OCI-LY1 (cell line): Measurements from ENCODE around the gene NDUFS4.

Experiments
- H2AFZ ChIP-seq: fragments of 200-600 bp; sonication (generic), shearing (Covaris generic); 2 replicates; pipeline ENCODE4 v1.6.0; 2014; ENCODE audit warnings: antibody characterized with exemption, mild to moderate bottlenecking, low read length
- H3F3A ChIP-seq: fragments of 200-600 bp; sonication (generic), shearing (Covaris generic); 2 replicates; pipeline ENCODE4 v1.6.0; 2014; ENCODE audit warnings: mild to moderate bottlenecking, antibody characterized with exemption, low read length, moderate library complexity; ENCODE audit not compliant: insufficient read depth
- H3K27ac ChIP-seq: fragments of 200-600 bp; sonication (generic); 2 replicates; pipeline ENCODE4 v1.5.1; 2014; ENCODE audit warnings: low read length, mixed run types, mild to moderate bottlenecking, low read depth; ENCODE audit not compliant: poor library complexity, severe bottlenecking
- H3K27me3 ChIP-seq: fragments of 200-600 bp; sonication (generic); 2 replicates; pipeline ENCODE4 v1.6.0; 2014; ENCODE audit warnings: antibody characterized with exemption, mild to moderate bottlenecking, low read length, moderate library complexity; ENCODE audit not compliant: insufficient read depth
- H3K36me3 ChIP-seq: fragments of 200-600 bp; sonication (generic); 2 replicates; pipeline ENCODE4 v1.6.1; 2014; ENCODE audit warnings: mild to moderate bottlenecking, antibody characterized with exemption, low read length, moderate library complexity, mixed read lengths; ENCODE audit not compliant: insufficient read depth
- H3K4me1 ChIP-seq: fragments of 200-600 bp; sonication (generic); 2 replicates; pipeline ENCODE4 v1.5.1; 2014; ENCODE audit warnings: mild to moderate bottlenecking, low read length, moderate library complexity; ENCODE audit not compliant: insufficient read depth, severe bottlenecking
- H3K4me2 ChIP-seq: fragments of 200-600 bp; sonication (generic), shearing (Covaris generic); 2 replicates; pipeline ENCODE4 v1.6.1; 2014; ENCODE audit warnings: low read length
- H3K4me3 ChIP-seq: fragments of 200-600 bp; sonication (generic); 2 replicates; pipeline ENCODE4 v1.5.1; 2014; ENCODE audit warnings: low read length, low read depth, mild to moderate bottlenecking, mixed read lengths; ENCODE audit not compliant: poor library complexity, severe bottlenecking
- H3K79me2 ChIP-seq: fragments of 200-600 bp; shearing (Covaris generic); 2 replicates; pipeline ENCODE4 v1.6.1; 2016; ENCODE audit warnings: mixed run types, low read length, mixed read lengths; ENCODE audit not compliant: insufficient read depth
- H3K9ac ChIP-seq: fragments of 200-600 bp; sonication (generic), shearing (Covaris generic); 2 replicates; pipeline ENCODE4 v1.6.1; 2014; ENCODE audit warnings: mild to moderate bottlenecking, low read length, mixed read lengths
- H3K9me2 ChIP-seq: fragments of 200-600 bp; sonication (generic), shearing (Covaris generic); 2 replicates; pipeline ENCODE4 v1.6.1; 2014; ENCODE audit warnings: low read depth, mild to moderate bottlenecking, low read length, mixed read lengths
- H3K9me3 ChIP-seq: fragments of 200-600 bp; shearing (Covaris generic); 2 replicates; pipeline ENCODE4 v1.6.1; 2014; ENCODE audit warnings: low read length, mixed read lengths
- H4K20me1 ChIP-seq: fragments of 200-600 bp; sonication (generic), shearing (Covaris generic); 2 replicates; pipeline ENCODE4 v1.6.0; 2016; ENCODE audit warnings: mild to moderate bottlenecking, low read length; ENCODE audit not compliant: insufficient read depth
- EZH2 ChIP-seq: fragments of 200-600 bp; sonication (generic), shearing (Covaris generic); IDR thresholded peaks from 2 replicates; pipeline ENCODE4 v1.8.0; 2017; ENCODE audit warnings: borderline replicate concordance, mixed run types, mild to moderate bottlenecking, antibody characterized with exemption, low read length, moderate library complexity, mixed read lengths
- TF ChIP-seq, protein P1 (sequence below): fragments of 200-600 bp; sonication (generic), shearing (Covaris generic); IDR thresholded peaks from 2 replicates; pipeline ENCODE4 v1.5.1; 2017; ENCODE audit warnings: mild to moderate bottlenecking, antibody characterized with exemption, low read length, moderate library complexity, mixed read lengths

Gene NDUFS4

DNA sequence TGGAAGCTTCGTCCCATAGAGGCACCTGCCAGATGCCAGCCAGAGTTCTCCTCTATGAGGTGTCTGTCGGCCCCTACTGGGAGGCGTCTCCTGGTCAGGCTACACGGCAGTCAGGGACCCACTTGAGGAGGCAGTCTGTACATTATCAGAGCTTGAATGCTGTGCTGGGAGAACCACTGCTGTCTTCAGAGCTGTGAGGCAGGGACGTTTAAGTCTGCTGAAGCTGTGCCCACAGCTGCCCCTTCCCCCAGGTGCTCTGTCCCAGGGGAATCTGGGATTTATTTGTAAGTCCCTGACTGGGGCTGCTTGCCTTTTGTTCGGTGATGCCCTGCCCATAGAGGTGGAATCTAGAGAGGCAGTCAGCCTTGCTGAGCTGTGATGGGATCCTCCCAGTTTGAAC, 70.8 kb downstream of the NDUFS4 start:
- H3K4me3 ChIP-seq: no peak overlapping the region
- no peak overlapping the region for H3K27ac ChIP-seq
- no peak overlapping the region for H3K4me2 ChIP-seq
- H3F3A ChIP-seq: no peaks in the 10 kb centered on the region
- H3K79me2 ChIP-seq: no peaks in the 10 kb centered on the region
- no peak overlapping the region for H2AFZ ChIP-seq
- H3K36me3 ChIP-seq: peaks cover 6% of the 10 kb centered on the region; the same call in 1 of the 2 replicates
- H3K27me3 ChIP-seq: no peaks in the 10 kb centered on the region
- no peaks in the 10 kb centered on the region for H3K9me2 ChIP-seq
- no peak for TF ChIP-seq EZH2
- TF ChIP-seq, protein P1, sequence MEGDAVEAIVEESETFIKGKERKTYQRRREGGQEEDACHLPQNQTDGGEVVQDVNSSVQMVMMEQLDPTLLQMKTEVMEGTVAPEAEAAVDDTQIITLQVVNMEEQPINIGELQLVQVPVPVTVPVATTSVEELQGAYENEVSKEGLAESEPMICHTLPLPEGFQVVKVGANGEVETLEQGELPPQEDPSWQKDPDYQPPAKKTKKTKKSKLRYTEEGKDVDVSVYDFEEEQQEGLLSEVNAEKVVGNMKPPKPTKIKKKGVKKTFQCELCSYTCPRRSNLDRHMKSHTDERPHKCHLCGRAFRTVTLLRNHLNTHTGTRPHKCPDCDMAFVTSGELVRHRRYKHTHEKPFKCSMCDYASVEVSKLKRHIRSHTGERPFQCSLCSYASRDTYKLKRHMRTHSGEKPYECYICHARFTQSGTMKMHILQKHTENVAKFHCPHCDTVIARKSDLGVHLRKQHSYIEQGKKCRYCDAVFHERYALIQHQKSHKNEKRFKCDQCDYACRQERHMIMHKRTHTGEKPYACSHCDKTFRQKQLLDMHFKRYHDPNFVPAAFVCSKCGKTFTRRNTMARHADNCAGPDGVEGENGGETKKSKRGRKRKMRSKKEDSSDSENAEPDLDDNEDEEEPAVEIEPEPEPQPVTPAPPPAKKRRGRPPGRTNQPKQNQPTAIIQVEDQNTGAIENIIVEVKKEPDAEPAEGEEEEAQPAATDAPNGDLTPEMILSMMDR: no peak
- no peaks in the 10 kb centered on the region for H3K4me1 ChIP-seq
- no peaks in the 10 kb centered on the region for H4K20me1 ChIP-seq
- H3K9me3 ChIP-seq: no peaks in the 10 kb centered on the region
- H3K9ac ChIP-seq: no peak overlapping the region

DNA sequence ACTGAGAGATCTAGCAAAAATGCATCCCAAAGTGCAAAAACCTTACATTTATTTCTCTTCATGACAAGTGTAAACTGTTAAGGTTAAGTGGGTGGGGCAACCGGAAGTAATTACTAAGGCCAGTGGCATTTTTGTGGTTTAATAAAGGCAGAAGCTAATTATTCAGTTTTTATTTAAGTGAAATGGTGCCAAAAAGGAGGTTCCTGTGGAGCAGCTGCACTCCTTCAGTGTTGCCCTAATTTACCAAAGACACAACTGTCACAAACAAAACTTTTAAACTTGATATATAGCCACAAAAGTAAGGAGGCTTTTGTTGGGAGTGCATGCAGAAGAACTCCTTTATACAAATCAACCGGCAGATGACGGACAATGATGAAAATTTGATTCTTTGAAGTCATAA, 81.6 kb downstream of the NDUFS4 start:
- Histone ChIP-seq H3K79me2 (no peaks in the 10 kb centered on the region), H3K27me3 (no peaks in the 10 kb centered on the region), H3F3A (no peaks in the 10 kb centered on the region), H3K4me1 (no peaks in the 10 kb centered on the region), H3K27ac (no peak overlapping the region), H3K36me3 (peaks cover 6% of the 10 kb centered on the region; the same call in 1 of the 2 replicates), H3K9ac (no peak overlapping the region), H4K20me1 (no peaks in the 10 kb centered on the region), H2AFZ (no peak overlapping the region), H3K4me3 (no peak overlapping the region), H3K9me2 (no peaks in the 10 kb centered on the region), H3K9me3 (no peaks in the 10 kb centered on the region), H3K4me2 (no peak overlapping the region)
- TF ChIP-seq, protein P1: no peak
- no peak for TF ChIP-seq EZH2

DNA sequence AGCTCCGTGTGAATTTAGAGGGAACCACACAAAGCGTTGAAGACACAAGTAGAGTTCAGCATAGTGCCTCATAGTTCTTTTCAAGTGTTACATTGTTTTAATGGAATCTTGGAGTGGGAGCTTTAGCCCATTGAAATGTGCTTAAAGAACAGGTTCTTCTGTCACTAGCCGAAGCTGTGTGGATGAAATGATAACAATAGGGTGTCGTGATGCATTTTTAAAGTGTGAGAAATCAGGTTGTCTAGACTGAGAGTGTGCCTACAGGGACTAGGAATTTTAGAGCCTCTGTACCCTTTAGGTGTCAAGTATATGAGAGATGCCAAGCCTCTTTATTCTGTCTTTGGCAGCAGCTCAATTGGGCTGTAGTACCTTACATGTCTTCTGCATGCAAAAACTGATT, 83.0 kb downstream of the NDUFS4 start:
- Histone ChIP-seq H3K4me2 (no peak overlapping the region), H3F3A (no peaks in the 10 kb centered on the region), H3K9ac (no peak overlapping the region), H3K9me3 (no peaks in the 10 kb centered on the region), H3K4me3 (no peak overlapping the region), H3K27ac (no peak overlapping the region), H3K27me3 (no peaks in the 10 kb centered on the region), H3K79me2 (no peaks in the 10 kb centered on the region), H2AFZ (no peak overlapping the region), H3K9me2 (no peaks in the 10 kb centered on the region), H4K20me1 (no peaks in the 10 kb centered on the region), H3K36me3 (peaks cover 11% of the 10 kb centered on the region), H3K4me1 (no peaks in the 10 kb centered on the region)
- TF ChIP-seq EZH2: no peak
- TF ChIP-seq, protein P1: no peak
